HepG2 (cell line): ENCODE results near the gene NR2C1. TPM values are rescaled to one million over a fixed set of nuclear protein-coding genes. Genes with fewer than 3 reads are reported as not detected.

Experiments
- KDM6A ChIP-seq: IDR thresholded peaks from 2 replicates; pipeline ENCODE4 v1.6.1; 2016; ENCODE audit warnings: low read depth
- polyA plus RNA-seq, 8 experiments: library from polyadenylated mRNA; depleted of rRNA in 3 of 8; stranded (reverse) in 7 of 8; unstranded in 1 of 8; fragments of >200 nt; fragmentation: Illumina TruSeq in 4 of 8; extraction: Trizol in 4 of 8; gene quantifications; 2 replicates each; pipeline versions ENCODE4 v1.2.1 to v1.2.3, GENCODE V29; 2011 to 2016; ENCODE audit warnings: low read depth in 4 of 8, missing spikeins in 1 of 8, mixed read lengths in 1 of 8; ENCODE audit not compliant: insufficient read depth in 1 of 8
- total RNA-seq, 5 experiments: library from RNA; depleted of rRNA; stranded (reverse); fragments of >200 nt; fragmentation: Illumina TruSeq; extraction: Trizol; gene quantifications; 2 replicates each; pipeline ENCODE4 v1.2.3, GENCODE V29; 2016; ENCODE audit warnings: low read depth in 1 of 5
- TF ChIP-seq, protein P1 (sequence below): sonication (generic); formaldehyde crosslinking; IDR thresholded peaks from 2 replicates; pipeline ENCODE4 v1.4.0; 2020; ENCODE audit warnings: missing genetic modification reagents
- TF ChIP-seq, protein P2 (sequence below), 2 experiments: sonication (generic) in 1 of 2; formaldehyde crosslinking in 1 of 2; IDR thresholded peaks; 2 replicates each; pipeline versions ENCODE4 v1.6.1 to v1.9.0; 2014 to 2022; ENCODE audit warnings: antibody characterized with exemption in 1 of 2, borderline replicate concordance in 1 of 2, inconsistent platforms in 1 of 2, low read depth in 1 of 2, missing genetic modification reagents in 1 of 2
- TF ChIP-seq, protein P3 (sequence below): sonication (generic); formaldehyde crosslinking; IDR thresholded peaks from 2 replicates; pipeline ENCODE4 v1.4.0; 2020; ENCODE audit warnings: mild to moderate bottlenecking, missing genetic modification reagents, borderline replicate concordance

NR2C1 gene
- total and polyA plus RNA-seq, 2 of the 13 experiments (the other 11 are each of a cell fraction or from before 2014, with no cell fraction given): 38.0 to 70.8 TPM

DNA sequence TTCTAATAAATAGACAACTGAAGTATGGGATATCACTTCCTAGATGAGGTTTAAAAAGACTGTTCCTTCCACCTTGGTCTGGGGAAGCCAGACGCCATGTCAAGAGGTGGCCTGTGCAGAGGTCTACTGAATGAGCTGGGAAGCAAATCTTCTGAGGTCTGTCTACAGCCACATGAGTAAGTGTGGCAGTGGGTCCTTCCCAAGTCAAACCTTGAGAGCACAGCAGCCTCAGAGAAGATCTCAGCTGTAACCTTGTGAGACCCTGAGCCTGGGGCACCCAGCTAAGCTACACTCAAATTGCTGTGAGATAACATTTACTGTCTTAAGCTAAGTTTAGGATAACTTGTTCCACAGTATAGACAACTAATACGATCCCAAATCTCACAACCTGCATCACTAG, 90.1 kb downstream of the NR2C1 start (continued):
- TF ChIP-seq, protein P1, sequence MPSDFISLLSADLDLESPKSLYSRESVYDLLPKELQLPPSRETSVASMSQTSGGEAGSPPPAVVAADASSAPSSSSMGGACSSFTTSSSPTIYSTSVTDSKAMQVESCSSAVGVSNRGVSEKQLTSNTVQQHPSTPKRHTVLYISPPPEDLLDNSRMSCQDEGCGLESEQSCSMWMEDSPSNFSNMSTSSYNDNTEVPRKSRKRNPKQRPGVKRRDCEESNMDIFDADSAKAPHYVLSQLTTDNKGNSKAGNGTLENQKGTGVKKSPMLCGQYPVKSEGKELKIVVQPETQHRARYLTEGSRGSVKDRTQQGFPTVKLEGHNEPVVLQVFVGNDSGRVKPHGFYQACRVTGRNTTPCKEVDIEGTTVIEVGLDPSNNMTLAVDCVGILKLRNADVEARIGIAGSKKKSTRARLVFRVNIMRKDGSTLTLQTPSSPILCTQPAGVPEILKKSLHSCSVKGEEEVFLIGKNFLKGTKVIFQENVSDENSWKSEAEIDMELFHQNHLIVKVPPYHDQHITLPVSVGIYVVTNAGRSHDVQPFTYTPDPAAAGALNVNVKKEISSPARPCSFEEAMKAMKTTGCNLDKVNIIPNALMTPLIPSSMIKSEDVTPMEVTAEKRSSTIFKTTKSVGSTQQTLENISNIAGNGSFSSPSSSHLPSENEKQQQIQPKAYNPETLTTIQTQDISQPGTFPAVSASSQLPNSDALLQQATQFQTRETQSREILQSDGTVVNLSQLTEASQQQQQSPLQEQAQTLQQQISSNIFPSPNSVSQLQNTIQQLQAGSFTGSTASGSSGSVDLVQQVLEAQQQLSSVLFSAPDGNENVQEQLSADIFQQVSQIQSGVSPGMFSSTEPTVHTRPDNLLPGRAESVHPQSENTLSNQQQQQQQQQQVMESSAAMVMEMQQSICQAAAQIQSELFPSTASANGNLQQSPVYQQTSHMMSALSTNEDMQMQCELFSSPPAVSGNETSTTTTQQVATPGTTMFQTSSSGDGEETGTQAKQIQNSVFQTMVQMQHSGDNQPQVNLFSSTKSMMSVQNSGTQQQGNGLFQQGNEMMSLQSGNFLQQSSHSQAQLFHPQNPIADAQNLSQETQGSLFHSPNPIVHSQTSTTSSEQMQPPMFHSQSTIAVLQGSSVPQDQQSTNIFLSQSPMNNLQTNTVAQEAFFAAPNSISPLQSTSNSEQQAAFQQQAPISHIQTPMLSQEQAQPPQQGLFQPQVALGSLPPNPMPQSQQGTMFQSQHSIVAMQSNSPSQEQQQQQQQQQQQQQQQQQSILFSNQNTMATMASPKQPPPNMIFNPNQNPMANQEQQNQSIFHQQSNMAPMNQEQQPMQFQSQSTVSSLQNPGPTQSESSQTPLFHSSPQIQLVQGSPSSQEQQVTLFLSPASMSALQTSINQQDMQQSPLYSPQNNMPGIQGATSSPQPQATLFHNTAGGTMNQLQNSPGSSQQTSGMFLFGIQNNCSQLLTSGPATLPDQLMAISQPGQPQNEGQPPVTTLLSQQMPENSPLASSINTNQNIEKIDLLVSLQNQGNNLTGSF (CRISPR knock-in tag): no peak
- TF ChIP-seq, protein P2, sequence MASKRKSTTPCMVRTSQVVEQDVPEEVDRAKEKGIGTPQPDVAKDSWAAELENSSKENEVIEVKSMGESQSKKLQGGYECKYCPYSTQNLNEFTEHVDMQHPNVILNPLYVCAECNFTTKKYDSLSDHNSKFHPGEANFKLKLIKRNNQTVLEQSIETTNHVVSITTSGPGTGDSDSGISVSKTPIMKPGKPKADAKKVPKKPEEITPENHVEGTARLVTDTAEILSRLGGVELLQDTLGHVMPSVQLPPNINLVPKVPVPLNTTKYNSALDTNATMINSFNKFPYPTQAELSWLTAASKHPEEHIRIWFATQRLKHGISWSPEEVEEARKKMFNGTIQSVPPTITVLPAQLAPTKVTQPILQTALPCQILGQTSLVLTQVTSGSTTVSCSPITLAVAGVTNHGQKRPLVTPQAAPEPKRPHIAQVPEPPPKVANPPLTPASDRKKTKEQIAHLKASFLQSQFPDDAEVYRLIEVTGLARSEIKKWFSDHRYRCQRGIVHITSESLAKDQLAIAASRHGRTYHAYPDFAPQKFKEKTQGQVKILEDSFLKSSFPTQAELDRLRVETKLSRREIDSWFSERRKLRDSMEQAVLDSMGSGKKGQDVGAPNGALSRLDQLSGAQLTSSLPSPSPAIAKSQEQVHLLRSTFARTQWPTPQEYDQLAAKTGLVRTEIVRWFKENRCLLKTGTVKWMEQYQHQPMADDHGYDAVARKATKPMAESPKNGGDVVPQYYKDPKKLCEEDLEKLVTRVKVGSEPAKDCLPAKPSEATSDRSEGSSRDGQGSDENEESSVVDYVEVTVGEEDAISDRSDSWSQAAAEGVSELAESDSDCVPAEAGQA (IDR thresholded peaks at IDR 0.05; ENCODE audit: low read depth): no peak
- TF ChIP-seq, protein P2 (CRISPR knock-in tag; IDR thresholded peaks at IDR 0.05; ENCODE audit: borderline replicate concordance): no peak
- TF ChIP-seq, protein P3, sequence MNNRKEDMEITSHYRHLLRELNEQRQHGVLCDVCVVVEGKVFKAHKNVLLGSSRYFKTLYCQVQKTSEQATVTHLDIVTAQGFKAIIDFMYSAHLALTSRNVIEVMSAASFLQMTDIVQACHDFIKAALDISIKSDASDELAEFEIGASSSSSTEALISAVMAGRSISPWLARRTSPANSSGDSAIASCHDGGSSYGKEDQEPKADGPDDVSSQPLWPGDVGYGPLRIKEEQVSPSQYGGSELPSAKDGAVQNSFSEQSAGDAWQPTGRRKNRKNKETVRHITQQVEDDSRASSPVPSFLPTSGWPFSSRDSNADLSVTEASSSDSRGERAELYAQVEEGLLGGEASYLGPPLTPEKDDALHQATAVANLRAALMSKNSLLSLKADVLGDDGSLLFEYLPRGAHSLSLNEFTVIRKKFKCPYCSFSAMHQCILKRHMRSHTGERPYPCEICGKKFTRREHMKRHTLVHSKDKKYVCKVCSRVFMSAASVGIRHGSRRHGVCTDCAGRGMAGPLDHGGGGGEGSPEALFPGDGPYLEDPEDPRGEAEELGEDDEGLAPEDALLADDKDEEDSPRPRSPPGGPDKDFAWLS (CRISPR knock-in tag): no peak
- no peak for TF ChIP-seq KDM6A (CRISPR knock-in tag)
